GM18502 (cell line): ENCODE data around the gene COX5A.
A peak's percentile ranks its signal among the peaks of the same experiment; 100 is the strongest.
"Not testable (repeated sequence)": the region's sequence is repeated elsewhere in the genome, so short reads cannot be mapped to it uniquely, and the experiment has no call there.

Experiments
- ATAC-seq: cut with Tn5 transposase; IDR thresholded peaks from one replicate; pipeline ENCODE4 v1.9.1; 2021; ENCODE audit warnings: mild to moderate bottlenecking; ENCODE audit not compliant: unreplicated experiment, poor library complexity

Gene COX5A

DNA sequence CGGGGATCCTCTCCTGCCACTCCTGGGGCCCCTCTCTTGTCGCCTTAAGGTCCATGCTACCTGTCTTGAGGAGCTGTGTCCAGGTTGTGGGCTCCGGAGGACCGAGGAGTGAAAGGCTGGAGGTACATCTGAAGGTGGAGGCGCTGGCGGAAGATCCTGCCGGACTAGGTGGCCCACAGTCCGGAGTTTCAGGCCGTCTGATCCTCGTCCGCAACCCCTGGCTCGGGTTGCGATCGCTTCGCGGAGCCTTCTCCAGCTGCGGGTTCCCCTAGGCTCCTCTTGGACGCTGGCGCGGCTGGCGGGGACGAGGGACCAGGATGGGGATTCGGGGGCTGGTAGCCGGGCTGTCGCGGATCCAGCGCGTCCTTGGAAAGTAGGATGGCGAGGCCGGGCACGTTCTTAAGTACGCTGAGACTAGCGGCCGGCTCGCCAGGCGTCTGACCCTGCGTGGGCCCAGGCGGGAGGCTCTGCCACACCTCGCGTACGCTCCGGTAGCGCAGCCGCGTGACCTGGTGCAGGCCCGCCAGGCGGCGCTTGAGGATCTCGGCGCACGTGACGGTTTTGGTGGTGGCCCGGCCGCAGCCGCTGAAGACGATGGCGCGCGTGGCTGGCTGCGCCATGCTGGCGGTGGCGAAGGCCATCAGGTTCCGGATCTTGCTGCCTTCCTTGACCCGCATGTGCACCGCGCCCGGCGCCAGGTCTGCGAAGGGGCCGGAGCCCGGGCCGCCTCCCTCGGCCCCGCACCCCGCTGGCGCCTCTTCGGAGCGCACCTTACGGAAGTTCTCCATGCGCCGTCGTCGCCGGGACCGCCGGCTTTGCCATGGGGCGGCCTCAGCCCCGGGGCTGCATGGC is 18.1 kb upstream of the COX5A start:
- ATAC-seq = peak; percentile 53

DNA sequence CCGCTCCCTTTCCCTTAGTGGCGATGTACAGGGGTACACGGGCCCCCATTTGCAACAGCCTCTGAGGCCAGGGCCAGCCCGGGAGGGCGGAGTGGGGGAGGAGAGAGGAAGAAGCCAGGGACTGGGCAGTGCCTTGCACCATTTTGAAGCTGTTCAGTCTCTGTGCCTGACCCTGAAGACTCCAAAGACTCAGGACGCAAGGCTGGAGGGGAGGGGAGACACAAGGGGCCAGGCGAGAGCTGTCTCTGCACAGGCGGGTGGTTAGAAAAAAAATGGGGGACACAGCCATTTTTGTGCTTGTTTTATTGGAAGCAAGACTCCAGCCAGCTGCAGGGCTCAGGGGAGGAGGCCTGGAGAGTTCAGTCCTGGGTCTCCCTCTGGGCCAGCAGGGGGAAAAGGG is 17.1 kb upstream of the COX5A start:
- no peak for ATAC-seq

DNA sequence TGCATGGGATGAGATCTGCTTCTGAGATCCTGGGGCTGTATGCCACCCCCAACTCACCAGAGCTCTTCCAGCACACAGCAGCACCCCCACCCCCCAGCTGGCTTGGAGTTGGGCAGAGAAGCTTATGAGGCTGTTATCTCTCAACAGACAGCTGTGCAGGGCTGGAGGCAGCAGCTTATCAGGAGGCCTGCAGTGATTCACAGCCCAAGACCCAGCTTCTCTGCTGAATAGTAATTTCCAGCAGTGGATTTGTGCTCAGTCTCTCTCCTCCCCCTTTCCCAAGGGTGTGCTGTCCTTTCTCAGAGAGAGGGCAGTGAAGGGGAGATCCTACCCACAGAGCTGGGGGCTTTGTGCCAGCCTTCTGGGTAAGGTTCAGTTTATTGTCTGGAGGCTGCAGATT is 16.6 kb upstream of the COX5A start:
- no peak for ATAC-seq

DNA sequence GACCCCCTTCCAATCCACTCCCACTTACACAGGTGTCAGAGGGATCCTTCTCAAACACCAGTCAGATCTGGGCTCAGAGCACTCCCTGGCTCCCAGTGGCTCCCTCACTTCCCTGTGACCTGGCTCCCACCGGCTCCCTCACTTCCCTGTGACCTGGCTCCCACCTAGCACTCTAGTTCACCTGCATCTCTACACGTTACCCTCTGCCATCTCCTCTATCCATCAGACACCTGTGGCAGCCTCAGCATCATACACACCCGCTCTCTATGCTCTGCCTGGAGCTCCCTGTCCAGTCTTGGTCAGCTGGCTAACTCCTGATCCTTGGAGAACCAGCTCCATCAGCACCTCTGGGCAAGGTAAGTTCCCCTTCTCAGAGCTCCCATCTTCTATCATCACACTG is 13.1 kb upstream of the COX5A start:
- ATAC-seq = no peak

DNA sequence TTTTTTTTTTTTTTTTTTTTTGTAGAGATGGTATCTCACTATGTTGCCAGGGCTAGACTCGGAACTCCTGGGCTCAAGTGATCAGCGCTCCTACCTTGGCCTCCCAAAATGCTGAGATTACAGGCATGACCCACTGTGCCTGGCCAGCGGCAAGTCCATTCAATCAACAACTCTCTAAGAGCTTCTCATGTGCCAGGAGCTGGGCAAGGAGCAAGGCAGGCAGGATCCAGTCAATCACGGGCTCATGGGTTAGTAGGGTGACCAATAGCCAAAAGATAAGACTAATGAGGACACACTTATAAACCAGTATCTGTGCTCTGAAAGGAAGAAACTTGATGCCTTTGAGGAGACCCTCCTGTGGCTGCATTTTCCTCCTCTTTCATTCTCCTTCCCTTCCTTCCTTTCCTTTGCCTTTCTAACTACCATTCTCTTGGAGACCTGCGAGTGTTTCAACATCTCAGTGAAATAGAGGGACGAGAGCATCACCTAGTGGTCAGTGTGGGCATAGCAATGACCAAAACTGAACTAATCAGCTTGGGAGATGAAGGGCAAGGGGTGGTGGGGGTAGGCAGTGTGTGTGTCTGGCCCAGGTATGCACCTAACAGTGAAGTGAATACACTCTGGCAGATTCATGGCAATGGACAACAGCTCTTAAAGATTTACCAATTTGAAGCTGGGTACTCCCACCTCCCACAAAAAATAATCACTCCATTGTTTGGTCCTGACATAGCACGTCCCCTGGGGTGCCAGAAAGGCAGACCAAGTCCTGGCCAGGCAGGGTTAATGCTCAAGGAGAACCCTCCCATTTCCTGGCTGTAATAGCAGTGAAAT is 12.4 kb upstream of the COX5A start:
- no peak for ATAC-seq

DNA sequence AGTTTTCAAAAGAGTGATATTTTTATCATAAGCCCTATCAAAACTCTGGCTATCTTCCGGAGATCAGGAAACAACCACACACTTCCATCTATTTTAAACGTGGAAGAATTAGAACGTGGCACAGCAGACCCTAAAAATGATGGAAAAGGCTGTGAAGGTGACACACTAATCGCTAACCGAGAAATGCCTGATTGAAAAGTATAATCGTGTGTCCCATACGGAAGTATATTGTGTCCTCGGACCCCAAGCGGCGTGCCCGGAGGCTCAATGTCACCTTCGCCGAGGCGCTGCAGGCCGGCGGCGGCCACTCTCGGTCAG is 642 bp downstream of the COX5A start:
- no peak for ATAC-seq

DNA sequence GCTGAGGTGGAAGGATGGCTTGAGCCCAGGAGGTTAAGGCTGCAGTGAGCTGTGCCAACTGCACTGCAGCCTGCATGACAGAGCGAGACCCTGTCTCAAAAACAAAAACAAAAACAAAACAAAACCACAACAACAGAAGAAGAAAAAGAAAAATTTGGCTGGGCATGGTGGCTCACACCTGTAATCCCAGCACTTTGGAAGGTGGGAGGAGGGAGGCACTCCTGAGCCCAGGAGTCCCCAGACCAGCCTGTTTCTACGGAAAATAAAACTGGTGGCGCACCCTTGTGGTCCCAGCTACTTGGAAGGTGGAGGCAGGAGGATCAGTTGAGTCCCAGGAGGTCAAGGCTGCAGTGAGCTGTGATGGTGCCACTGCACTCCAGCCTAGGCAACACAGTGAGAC is 2.7 kb downstream of the COX5A start:
- ATAC-seq = not testable (repeated sequence)

DNA sequence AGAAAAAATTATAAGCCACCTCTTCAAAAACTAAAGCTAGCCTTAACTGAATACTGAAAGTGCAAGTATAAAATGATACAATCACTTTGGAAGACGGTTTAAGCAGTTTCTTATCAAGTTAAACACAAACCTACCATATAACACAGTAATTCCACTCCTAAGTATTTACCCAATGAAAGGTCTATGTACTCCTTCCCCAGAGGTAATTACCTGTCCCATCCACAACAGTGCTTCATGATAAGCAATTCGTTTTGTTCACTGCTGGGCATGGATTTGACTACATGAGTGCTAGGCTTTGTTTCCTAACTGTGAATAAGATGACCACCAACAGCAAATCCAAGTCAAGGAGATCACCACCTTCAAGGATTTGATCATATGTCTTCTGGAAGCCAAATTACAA is 4.3 kb downstream of the COX5A start:
- no peak for ATAC-seq

DNA sequence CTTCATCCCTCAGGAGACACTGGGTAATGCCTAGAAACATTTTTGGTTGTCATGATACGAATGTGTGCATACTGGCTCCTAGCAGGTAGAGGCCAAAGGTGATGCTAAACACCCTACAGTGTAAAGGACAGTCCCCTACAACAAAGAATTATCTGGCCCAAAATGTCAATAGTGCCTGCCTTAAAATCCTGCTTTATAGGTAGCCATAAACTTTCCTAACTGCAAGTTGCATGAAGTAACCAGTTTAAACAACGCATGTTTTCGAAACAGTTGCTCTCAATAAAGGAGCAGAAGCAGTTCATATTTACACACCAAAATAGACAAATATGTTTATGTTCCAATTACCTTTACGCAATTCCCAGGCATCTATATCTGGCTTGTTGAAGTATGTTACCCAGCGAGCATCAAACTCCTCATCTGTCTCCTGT is 9.1 kb downstream of the COX5A start:
- no peak for ATAC-seq

DNA sequence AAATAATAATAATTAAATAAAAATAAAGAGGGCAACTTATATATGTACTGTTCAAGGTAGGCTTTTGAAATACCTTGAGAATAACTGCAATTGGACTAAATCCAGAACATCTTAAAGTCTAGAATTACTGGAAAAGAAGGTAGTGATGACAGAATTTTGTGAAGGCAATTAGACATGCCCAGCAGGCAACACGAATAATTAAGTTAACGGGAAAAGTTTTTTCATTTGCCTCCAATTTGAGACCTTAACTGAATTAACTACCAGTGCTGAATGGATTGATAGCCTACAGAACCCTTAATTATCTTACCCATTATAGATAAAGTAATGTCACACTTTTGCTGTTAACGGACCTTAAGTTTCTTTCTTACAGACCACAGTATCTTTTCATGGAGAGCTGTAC is 13.3 kb downstream of the COX5A start:
- ATAC-seq = no peak

DNA sequence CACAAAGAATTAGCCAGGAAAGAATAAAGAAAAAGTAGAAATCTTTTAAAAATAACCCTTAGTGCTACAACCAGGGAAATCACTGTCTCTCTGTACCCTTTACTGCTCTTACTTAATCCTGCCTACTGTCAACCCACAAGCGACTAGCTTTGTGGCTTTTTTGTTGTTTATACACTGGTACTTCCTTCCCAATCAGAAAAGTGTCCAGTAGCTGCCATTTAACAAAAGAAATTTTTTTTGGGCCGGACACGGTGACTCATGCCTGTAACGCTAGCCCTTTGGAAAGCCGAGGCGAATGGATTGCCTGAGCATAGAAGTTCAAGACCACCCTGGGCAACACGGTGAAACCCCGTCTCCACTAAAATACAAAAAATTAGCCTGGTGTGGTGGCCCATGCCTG is 17.4 kb downstream of the COX5A start:
- ATAC-seq = no peak

DNA sequence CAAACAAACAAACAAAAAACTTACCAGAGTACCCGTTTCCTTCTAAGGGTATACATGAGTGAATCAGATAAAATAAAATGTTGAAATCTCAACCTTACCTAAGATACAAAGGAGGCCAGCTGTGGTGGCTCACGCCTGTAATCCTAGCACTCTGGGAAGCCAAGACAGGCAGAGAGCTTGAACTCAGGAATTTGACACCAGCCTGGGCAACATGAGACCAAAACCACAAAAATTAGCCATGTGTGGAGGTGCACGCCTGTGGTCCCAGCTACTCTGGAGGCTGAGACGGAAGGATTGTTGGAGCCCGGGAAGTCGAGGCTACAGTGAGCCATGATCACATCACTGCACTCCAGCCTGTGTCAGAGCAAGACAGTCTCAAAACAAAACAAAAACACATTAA is 20.2 kb downstream of the COX5A start:
- no peak for ATAC-seq

DNA sequence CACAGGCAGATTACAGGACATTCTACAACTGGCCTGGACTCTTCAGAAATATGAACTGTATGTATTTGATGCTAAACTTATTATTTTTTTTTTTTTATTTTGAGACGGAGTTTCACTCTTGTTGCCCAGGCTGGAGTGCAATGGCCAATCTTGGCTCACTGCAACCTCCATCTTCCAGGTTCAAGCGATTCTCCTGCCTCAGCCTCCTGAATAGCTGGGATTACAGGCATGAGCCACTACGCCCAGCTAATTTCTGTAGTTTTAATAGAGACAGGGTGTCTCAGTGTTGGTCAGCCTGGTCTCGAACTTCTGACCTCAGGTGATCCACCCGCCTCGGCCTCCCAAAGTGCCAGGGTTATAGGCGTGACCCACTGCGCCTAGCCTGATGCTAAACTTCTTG is 24.1 kb downstream of the COX5A start:
- not testable (repeated sequence) for ATAC-seq

DNA sequence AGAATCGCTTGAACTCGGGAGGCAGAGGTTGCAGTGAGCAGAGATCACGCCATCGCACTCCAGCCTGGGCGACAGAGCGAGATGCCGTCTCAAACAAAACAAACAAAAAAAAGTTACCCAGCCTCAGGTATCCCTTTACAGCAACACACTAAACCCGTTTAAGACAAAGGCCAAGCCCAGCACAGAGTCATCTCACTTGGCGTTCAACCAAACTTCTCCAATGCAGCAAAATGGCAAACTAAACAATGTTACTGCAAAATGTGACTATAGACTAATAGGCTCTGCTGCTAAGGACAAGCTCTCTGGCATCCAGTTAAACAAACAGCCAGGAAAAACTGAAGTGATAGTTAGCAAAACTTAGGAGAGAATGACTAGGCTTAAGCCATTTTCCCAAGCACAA is 24.8 kb downstream of the COX5A start:
- no peak for ATAC-seq

DNA sequence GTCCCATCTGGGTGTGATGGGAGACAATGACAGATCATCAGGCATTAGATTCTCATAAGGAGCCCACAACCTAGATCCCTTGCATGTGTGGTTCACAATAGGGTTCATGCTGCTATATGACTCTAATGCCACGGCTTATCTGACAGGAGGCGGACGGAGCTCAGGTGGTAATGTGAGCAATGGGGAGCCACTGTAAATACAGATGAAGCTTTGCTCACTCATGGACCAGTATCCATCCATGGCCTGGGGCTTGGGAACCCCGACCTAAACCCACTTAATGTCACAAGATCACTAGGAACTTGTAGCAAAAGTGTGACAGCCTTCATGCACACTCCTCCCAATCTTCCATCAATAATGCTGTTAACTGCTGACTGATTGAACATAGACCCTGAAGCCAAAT is 29.2 kb downstream of the COX5A start:
- no peak for ATAC-seq

DNA sequence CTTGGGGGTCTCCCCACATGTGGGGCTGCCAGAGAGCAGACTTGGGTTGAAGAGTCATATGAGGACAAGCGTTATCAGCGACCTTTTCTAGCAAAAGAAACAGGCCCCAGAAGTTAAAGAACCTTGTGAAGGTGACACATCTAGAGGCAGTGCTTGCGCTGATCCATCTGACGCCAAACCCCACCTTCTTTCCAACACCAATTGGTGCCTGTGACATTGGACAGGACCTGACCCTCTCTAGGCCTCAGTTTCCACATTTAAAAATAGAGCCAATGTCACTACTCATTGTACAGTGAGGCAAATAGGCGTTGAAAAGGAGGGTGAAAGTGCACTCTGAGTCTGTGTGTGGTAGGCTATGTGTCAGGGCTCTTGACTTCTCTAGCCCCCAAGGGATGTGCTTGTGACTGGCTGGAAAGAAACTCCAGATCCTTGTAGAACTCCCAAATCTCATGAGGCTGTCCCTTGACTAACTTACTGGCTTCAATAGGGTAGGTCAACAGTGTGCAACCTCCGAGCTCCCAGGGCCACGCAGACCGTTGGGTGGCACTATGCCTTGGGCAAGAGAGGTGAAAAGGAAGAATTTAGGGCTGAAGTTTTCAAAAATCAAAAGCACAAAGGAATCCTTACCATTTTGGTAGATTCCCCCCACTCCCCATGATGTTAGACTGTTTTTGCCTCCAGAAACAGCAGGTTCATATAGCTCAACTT is 30.6 kb downstream of the COX5A start:
- ATAC-seq = no peak

DNA sequence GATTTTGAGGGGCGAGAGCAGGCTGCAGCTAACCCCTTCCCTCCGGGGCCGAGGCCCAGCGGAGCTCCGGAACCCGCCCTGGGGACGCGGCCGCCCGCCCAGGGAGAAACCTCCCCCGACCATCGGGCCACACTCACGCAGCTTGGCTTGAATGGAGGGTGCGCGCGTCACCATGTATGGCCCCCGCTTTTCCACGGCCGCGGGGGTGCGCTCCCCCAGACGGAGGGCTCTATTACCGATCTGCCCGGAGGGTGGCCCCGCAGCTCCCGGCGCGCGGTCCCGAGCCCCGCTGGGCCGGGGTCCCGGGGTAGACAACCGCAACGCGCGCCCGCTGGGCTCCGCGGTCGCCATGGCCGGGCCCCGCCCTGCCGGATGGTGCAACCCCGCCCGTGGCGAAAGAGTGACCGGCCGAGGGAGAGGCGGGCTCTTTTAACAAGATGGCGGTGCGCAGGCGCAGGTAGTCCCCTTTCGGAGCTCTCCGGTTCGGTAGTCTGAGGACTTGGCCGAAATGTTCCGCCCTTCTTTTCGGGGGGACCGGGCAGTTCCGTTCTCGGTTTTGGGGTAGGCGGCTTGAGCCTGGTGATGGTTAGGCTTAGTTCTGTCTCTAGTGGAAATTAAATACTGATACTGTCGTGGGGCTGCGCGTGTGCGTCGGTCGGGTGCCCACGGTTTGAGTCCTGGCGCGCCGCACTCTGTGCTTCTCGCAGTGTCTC is 31.3 kb downstream of the COX5A start, which contains the start of gene FAM219B:
FAM219B (minus strand) TSS at position 402 of the 713 bp plus-strand sequence; CDS start at position 351, 51 bp downstream.
- peak; percentile 91 for ATAC-seq

DNA sequence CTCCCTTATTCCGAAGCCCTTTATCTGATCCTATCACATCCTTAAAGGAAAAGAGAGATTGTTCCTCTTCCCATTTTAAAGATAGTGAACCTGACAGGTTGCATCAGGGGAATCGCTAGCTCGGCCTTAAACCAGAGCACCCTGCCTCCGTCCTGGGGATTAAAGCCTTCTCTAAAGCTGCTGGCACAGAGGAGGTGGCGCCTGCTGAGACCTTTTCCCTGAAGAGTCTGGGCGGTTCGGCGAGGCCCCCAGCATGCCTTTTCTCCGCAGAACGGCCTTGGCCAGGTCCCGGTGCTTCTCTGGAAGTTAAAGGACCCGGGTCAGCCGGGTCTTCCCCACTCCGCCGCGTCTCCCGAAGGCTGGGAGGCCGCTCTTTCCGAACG is 31.8 kb downstream of the COX5A start:
- ATAC-seq = no peak

DNA sequence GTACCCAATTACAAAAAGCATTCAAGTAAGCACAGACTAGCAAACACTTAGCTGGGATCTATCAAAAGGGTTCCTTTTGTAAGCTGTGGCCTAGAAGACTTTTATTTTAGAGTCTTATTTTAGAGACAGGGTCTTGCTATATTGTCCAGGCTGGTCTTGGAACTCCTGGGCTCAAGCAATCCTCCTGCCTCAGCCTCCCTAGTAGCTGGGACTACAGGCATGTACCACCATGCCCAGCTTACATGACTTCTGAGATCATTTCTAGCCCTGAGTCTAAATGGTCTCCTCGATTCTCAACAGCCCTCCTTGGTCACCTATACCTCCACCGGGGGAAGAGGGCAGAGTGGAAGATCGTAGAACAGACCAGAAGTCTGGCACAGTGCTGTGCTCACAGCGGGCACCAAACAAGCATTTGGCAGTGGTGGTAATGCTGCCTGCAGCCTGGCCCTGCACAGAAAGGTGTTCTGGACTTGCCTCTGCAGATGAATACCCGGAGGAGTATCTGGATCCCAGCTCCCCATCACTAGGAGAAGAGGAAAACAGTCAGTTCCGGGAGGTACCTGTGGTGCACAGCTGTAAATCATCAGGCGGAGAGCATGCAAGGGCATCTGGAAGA is 33.6 kb downstream of the COX5A start:
- ATAC-seq = no peak

DNA sequence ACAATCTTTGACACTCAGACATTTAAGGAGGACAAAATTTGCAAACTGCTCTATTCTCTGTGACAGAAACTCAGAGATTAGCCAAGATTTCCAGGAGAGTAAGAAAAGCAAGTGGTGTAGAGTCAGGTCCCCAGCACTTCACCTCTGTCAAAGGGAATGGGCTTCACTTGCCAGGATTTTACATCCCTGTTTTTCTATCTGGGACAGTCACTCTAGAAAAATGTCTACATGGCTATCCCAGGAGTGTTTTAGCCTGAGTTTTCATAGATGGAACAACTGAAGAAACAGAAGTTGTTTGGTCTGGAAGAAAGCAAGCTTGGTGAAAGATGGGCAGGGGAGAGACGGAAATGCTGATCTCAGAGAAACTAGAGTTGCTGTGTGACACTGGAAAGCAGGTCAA is 34.2 kb downstream of the COX5A start:
- ATAC-seq = no peak
